Mesenchymal stem cell (in vitro differentiated cells and primary cell): ENCODE data around the gene TM2D3. TPM values are rescaled to one million over a fixed set of nuclear protein-coding genes. Genes with fewer than 3 reads are reported as not detected.

Experiments
- DNase-seq: peaks from one replicate; pipeline ENCODE4 v3.0.0-alpha.2; 2013
- H2AFZ ChIP-seq: one replicate; pipeline ENCODE4 v1.6.1; 2013; ENCODE audit warnings: low read depth, mild to moderate bottlenecking, control low read depth, inconsistent platforms, low read length, moderate library complexity
- H2AK5ac ChIP-seq: 2 replicates; pipeline ENCODE4 v1.6.1; 2013; ENCODE audit warnings: low read length, moderate library complexity, mild to moderate bottlenecking, inconsistent platforms; ENCODE audit not compliant: severe bottlenecking
- H2BK120ac ChIP-seq: one replicate; pipeline ENCODE4 v1.6.1; 2013; ENCODE audit warnings: low read depth, mild to moderate bottlenecking, inconsistent platforms, low read length, moderate library complexity
- H2BK12ac ChIP-seq, 2 experiments: one replicate each; pipeline ENCODE4 v1.6.1; 2013; ENCODE audit warnings: inconsistent platforms in 2 of 2, low read length in 2 of 2, mild to moderate bottlenecking in 2 of 2, moderate library complexity in 2 of 2, control low read depth in 1 of 2
- H2BK15ac ChIP-seq: one replicate; pipeline ENCODE4 v1.6.1; 2013; ENCODE audit warnings: mild to moderate bottlenecking, low read depth, inconsistent platforms; ENCODE audit not compliant: poor library complexity, severe bottlenecking
- H2BK5ac ChIP-seq: 2 replicates; pipeline ENCODE4 v1.6.1; 2013; ENCODE audit warnings: low read depth, mild to moderate bottlenecking, low read length, control low read depth, inconsistent platforms; ENCODE audit not compliant: poor library complexity, severe bottlenecking
- H3K14ac ChIP-seq, 2 experiments: one replicate each; pipeline ENCODE4 v1.6.1; 2013; ENCODE audit warnings: inconsistent platforms in 2 of 2, low read length in 2 of 2, control low read depth in 1 of 2, mild to moderate bottlenecking in 1 of 2, moderate library complexity in 1 of 2
- H3K18ac ChIP-seq, 2 experiments: one replicate each; pipeline ENCODE4 v1.6.1; 2013; ENCODE audit warnings: inconsistent platforms in 2 of 2, low read length in 2 of 2, control low read depth in 1 of 2, low read depth in 1 of 2, mild to moderate bottlenecking in 1 of 2
- H3K23ac ChIP-seq, 2 experiments: one replicate each; pipeline ENCODE4 v1.6.1; 2013; ENCODE audit warnings: inconsistent platforms in 2 of 2, low read length in 2 of 2, mild to moderate bottlenecking in 2 of 2, moderate library complexity in 2 of 2, control low read depth in 1 of 2
- H3K27ac ChIP-seq: 2 replicates; pipeline ENCODE4 v1.5.1; 2013; ENCODE audit warnings: mild to moderate bottlenecking, moderate library complexity, low read length, control low read depth, inconsistent platforms; ENCODE audit not compliant: poor library complexity, severe bottlenecking
- H3K27me3 ChIP-seq, 2 experiments: 2 replicates each; pipeline versions ENCODE4 v1.6.1 to v1.7.0; 2013; ENCODE audit warnings: low read length in 2 of 2, mild to moderate bottlenecking in 2 of 2, moderate library complexity in 2 of 2, control low read depth in 1 of 2, inconsistent platforms in 1 of 2; ENCODE audit not compliant: control insufficient read depth in 1 of 2, insufficient read depth in 1 of 2
- H3K36me3 ChIP-seq, 2 experiments: 2 replicates each; pipeline versions ENCODE4 v1.6.1 to v1.7.0; 2013; ENCODE audit warnings: low read length in 2 of 2, control low read depth in 1 of 2, inconsistent platforms in 1 of 2, low read depth in 1 of 2, mild to moderate bottlenecking in 1 of 2; ENCODE audit not compliant: insufficient read depth in 2 of 2, control insufficient read depth in 1 of 2
- H3K4ac ChIP-seq, 2 experiments: one replicate each; pipeline ENCODE4 v1.6.1; 2013; ENCODE audit warnings: inconsistent platforms in 2 of 2, low read length in 2 of 2, mild to moderate bottlenecking in 2 of 2, moderate library complexity in 2 of 2, control low read depth in 1 of 2, low read depth in 1 of 2
- H3K4me1 ChIP-seq: 2 replicates; pipeline ENCODE4 v1.6.1; 2013; ENCODE audit warnings: low read depth, low read length, control low read depth; ENCODE audit not compliant: control insufficient read depth, insufficient read depth
- H3K4me2 ChIP-seq: 2 replicates; pipeline ENCODE4 v1.6.1; 2013; ENCODE audit warnings: low read length, mild to moderate bottlenecking, inconsistent platforms; ENCODE audit not compliant: poor library complexity, severe bottlenecking
- H3K4me3 ChIP-seq, 2 experiments: 2 replicates each; pipeline versions ENCODE4 v1.5.1 to v1.7.0; 2013; ENCODE audit warnings: low read length in 2 of 2, mild to moderate bottlenecking in 2 of 2, control low read depth in 1 of 2, low read depth in 1 of 2; ENCODE audit not compliant: insufficient read depth in 1 of 2
- H3K79me1 ChIP-seq: replicated peaks from 2 replicates; pipeline ENCODE4 v1.6.1; 2013; ENCODE audit warnings: mild to moderate bottlenecking, control low read depth, low read length, inconsistent platforms; ENCODE audit not compliant: poor library complexity, severe bottlenecking
- H3K9ac ChIP-seq: 2 replicates; pipeline ENCODE4 v1.7.0; 2013; ENCODE audit warnings: mild to moderate bottlenecking, low read length, moderate library complexity
- H3K9me3 ChIP-seq: 2 replicates; pipeline ENCODE4 v1.7.0; 2013; ENCODE audit warnings: mild to moderate bottlenecking, low read length; ENCODE audit not compliant: control insufficient read depth
- H4K8ac ChIP-seq: one replicate; pipeline ENCODE4 v1.6.1; 2013; ENCODE audit warnings: inconsistent platforms, mild to moderate bottlenecking, low read length, moderate library complexity
- H4K91ac ChIP-seq: one replicate; pipeline ENCODE4 v1.6.1; 2013; ENCODE audit warnings: mild to moderate bottlenecking, low read length, inconsistent platforms
- WGBS: methylation state at CpG from one replicate; pipeline ENCODE4 v1.1.7; 2013; ENCODE audit warnings: mixed read lengths; 5-methylcytosine and 5-hydroxymethylcytosine counted together
- small RNA-seq: library from polyadenylated mRNA; stranded (forward); fragments of <200 nt; extraction: miRNeasy Mini kit (QIAGEN cat#:217004); gene quantifications from one replicate; pipeline ENCODE3, GENCODE V24; 2013; ENCODE audit warnings: low read depth

Gene TM2D3

GRCh38 chr15:101599091-101599490 lies 53.1 kb downstream of the TM2D3 start:
- no peak overlapping the region for H3K27ac ChIP-seq
- WGBS: 96% methylated on average over 2 of the region's 3 CpGs
- no peak overlapping the region for H3K4me2 ChIP-seq
- H2AFZ ChIP-seq: no peak overlapping the region
- no peak overlapping the region for H2AK5ac ChIP-seq
- DNase-seq: no peak
- H2BK12ac ChIP-seq: no peak overlapping the region
- no peak overlapping the region for H3K14ac ChIP-seq
- no peak overlapping the region for H2BK15ac ChIP-seq
- H4K8ac ChIP-seq: no peak overlapping the region
- H3K9ac ChIP-seq: no peak overlapping the region
- H3K4ac ChIP-seq: no peak overlapping the region
- no peaks in the 10 kb centered on the region for H3K4me1 ChIP-seq
- H2BK120ac ChIP-seq: no peak overlapping the region
- no peak overlapping the region for H3K18ac ChIP-seq
- H3K23ac ChIP-seq: no peak overlapping the region
- H3K36me3 ChIP-seq: no peaks in the 10 kb centered on the region
- no peak overlapping the region for H2BK5ac ChIP-seq
- H3K79me1 ChIP-seq: no peaks in the 10 kb centered on the region
- H4K91ac ChIP-seq: no peak overlapping the region
- peaks cover 6 to 23% of the 10 kb centered on the region in 2 experiments for H3K27me3 ChIP-seq
- no peaks in the 10 kb centered on the region for H3K9me3 ChIP-seq
- no peak overlapping the region for H3K4me3 ChIP-seq

- no peak overlapping the region for H3K14ac ChIP-seq
- H3K27ac ChIP-seq: no peak overlapping the region
- H3K4me3 ChIP-seq: no peak overlapping the region
- H3K4me2 ChIP-seq: no peak overlapping the region
- no peak overlapping the region for H3K23ac ChIP-seq
- no peak overlapping the region for H2AK5ac ChIP-seq
- H4K91ac ChIP-seq: no peak overlapping the region
- no peaks in the 10 kb centered on the region for H3K79me1 ChIP-seq
- no peak overlapping the region for H3K4ac ChIP-seq
- no peak overlapping the region for H2BK5ac ChIP-seq
- H3K9me3 ChIP-seq: no peaks in the 10 kb centered on the region
- H2AFZ ChIP-seq: no peak overlapping the region
- H3K36me3 ChIP-seq: no peaks in the 10 kb centered on the region
- H2BK12ac ChIP-seq: no peak overlapping the region
- no peak overlapping the region for H2BK120ac ChIP-seq
- H4K8ac ChIP-seq: no peak overlapping the region
- DNase-seq: no peak
- 66% methylated on average over 6 of the region's 6 CpGs for WGBS
- H3K18ac ChIP-seq: no peak overlapping the region
- H3K27me3 ChIP-seq: peaks cover 6 to 23% of the 10 kb centered on the region in 2 experiments
- H2BK15ac ChIP-seq: no peak overlapping the region
- no peaks in the 10 kb centered on the region for H3K4me1 ChIP-seq
- no peak overlapping the region for H3K9ac ChIP-seq
These were observed 54.7 kb downstream of the TM2D3 start for GRCh38 chr15:101597360-101597928.

GRCh38 chr15:101596633-101597032 lies 55.5 kb downstream of the TM2D3 start:
- H2BK5ac ChIP-seq: no peak overlapping the region
- H2BK120ac ChIP-seq: no peak overlapping the region
- WGBS: 90% methylated on average over 1 of the region's 1 CpG
- no peak overlapping the region for H3K23ac ChIP-seq
- H3K14ac ChIP-seq: no peak overlapping the region
- no peak overlapping the region for H2BK15ac ChIP-seq
- no peak overlapping the region for H3K9ac ChIP-seq
- H3K4me3 ChIP-seq: no peak overlapping the region
- no peaks in the 10 kb centered on the region for H3K4me1 ChIP-seq
- no peaks in the 10 kb centered on the region for H3K79me1 ChIP-seq
- H3K36me3 ChIP-seq: no peaks in the 10 kb centered on the region
- no peak overlapping the region for H3K4ac ChIP-seq
- no peak overlapping the region for H3K4me2 ChIP-seq
- H4K91ac ChIP-seq: no peak overlapping the region
- peaks cover 6 to 23% of the 10 kb centered on the region in 2 experiments for H3K27me3 ChIP-seq
- H3K18ac ChIP-seq: no peak overlapping the region
- H2AFZ ChIP-seq: no peak overlapping the region
- no peak for DNase-seq
- H3K9me3 ChIP-seq: no peaks in the 10 kb centered on the region
- no peak overlapping the region for H2BK12ac ChIP-seq
- H3K27ac ChIP-seq: no peak overlapping the region
- H2AK5ac ChIP-seq: no peak overlapping the region
- H4K8ac ChIP-seq: no peak overlapping the region

Small RNAs within 50 kb of the gene (small RNA-seq; reads per million reads assigned to genes)
- gene RNU6-807P: not detected
